IMR-90 (cell line): ENCODE results near the gene AJM1.

Experiments
- BHLHE40 ChIP-seq: fragments of 150-350 bp; IDR thresholded peaks from 2 replicates; pipeline ENCODE4 v1.6.1; 2016; ENCODE audit warnings: mild to moderate bottlenecking, low read depth, low read length
- CEBPB ChIP-seq: IDR thresholded peaks from 2 replicates; pipeline ENCODE4 v1.6.1; 2012; ENCODE audit warnings: low read depth, low read length, improper control_type of control experiment
- CTCF ChIP-seq: conservative IDR thresholded peaks from 2 replicates; pipeline ENCODE4 v1.5.1; 2012; ENCODE audit warnings: mild to moderate bottlenecking, low read depth, low read length, improper control_type of control experiment
- FOS ChIP-seq: fragments of 150-350 bp; IDR thresholded peaks from 2 replicates; pipeline ENCODE4 v1.6.1; 2016; ENCODE audit warnings: low read depth, low read length
- MAFK ChIP-seq: IDR thresholded peaks from 2 replicates; pipeline ENCODE4 v1.6.1; 2012; ENCODE audit warnings: low read depth, low read length, improper control_type of control experiment
- MAZ ChIP-seq: IDR thresholded peaks from 2 replicates; pipeline ENCODE4 v1.6.1; 2012; ENCODE audit warnings: low read depth, mild to moderate bottlenecking, low read length, improper control_type of control experiment, moderate library complexity, borderline replicate concordance
- POLR2A ChIP-seq: IDR thresholded peaks from 2 replicates; pipeline ENCODE4 v1.6.1; 2012; ENCODE audit warnings: mild to moderate bottlenecking, low read depth, low read length
- RAD21 ChIP-seq: IDR thresholded peaks from 2 replicates; pipeline ENCODE4 v1.6.1; 2012; ENCODE audit warnings: low read length, improper control_type of control experiment

DNA sequence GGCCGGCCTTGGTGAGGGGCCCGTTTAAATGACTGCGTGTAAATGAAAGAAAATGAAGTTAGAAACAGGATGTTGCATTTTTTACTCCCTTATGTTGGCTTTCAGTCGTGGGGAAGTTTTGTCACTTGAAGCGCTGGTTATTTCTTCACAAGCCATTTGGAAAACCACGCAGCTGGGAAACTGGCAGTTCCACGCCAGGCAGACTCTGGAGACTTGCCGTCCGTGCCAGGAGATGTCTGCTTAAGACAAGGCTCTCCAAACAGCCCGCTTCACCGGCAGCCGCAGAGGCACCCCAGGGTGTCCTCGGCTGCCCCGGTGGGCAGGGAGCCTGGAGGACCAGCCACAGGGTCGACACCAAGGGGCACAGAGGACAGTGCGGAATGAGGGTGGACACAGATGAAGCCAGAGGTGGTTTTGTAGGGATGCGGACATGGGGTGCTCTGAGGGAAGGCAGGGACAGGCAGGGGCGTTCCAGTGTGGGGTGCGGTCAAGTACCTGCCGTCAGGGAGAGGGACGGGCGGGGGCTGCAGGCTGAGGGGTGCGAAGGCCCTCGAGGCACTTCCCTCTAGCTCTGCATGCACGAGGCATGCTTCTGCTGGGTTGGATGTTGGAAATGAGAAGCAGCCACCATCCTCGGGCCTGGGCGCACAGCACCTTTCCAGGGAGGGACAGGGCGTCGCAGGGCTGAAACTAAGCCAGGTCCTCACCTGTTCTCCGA lies 11.1 kb upstream of the AJM1 start:
- TF ChIP-seq POLR2A, result no peak
- no peak for TF ChIP-seq CTCF
- TF ChIP-seq MAFK, result no peak
- no peak for TF ChIP-seq BHLHE40
- no peak for TF ChIP-seq FOS
- no peak for TF ChIP-seq RAD21
- TF ChIP-seq MAZ, result no peak
- no peak for TF ChIP-seq CEBPB
